ENCODE data around the gene ITFG1.

- no peak for TF ChIP-seq CTCF (IDR thresholded peaks at IDR 0.05)
- no peak for TF ChIP-seq POLR2A (IDR thresholded peaks at IDR 0.05)
Measured at GRCh38 chr16:47499080-47499699, 38.3 kb upstream of the ITFG1 start.

All from lower leg skin (tissue), 3 donors.